Thoracic aorta (tissue), 2 donors: ENCODE data around the gene NEK10. TPM values are rescaled to one million over a fixed set of nuclear protein-coding genes. Genes with fewer than 3 reads are reported as not detected.

Source experiments
- ATAC-seq: fragments of 150-250 bp; one replicate; pipeline ENCODE4 v1.8.0; 2017; ENCODE audit warnings: low read depth; ENCODE audit not compliant: insufficient number of reproducible peaks, low FRiP score
- DNase-seq: peaks from one replicate; pipeline ENCODE4 v3.0.0-alpha.2; 2020; ENCODE audit warnings: low spot score
- H3K27ac ChIP-seq, 2 donors: fragments of 200-600 bp; sonication (generic); 1 replicate in 1 of 2; 2 replicates in 1 of 2; pipeline ENCODE4 v1.5.1; 2016; ENCODE audit warnings: mild to moderate bottlenecking in 2 of 2, moderate library complexity in 2 of 2
- H3K27me3 ChIP-seq: fragments of 200-600 bp; sonication (generic); replicated peaks from 2 replicates; pipeline ENCODE4 v1.6.0; 2016; ENCODE audit warnings: mild to moderate bottlenecking; ENCODE audit not compliant: insufficient read depth
- H3K36me3 ChIP-seq: fragments of 200-600 bp; sonication (generic); one replicate; pipeline ENCODE4 v1.5.1; 2016
- H3K4me1 ChIP-seq, 2 donors: fragments of 200-600 bp; sonication (generic); 1 replicate in 1 of 2; 2 replicates in 1 of 2; pipeline versions ENCODE4 v1.5.1 to v1.6.0; 2016; ENCODE audit warnings: low read depth in 2 of 2, mild to moderate bottlenecking in 1 of 2; ENCODE audit not compliant: control insufficient read depth in 1 of 2
- H3K4me3 ChIP-seq: fragments of 200-600 bp; sonication (generic); 2 replicates; pipeline ENCODE4 v1.5.1; 2016; ENCODE audit warnings: mild to moderate bottlenecking
- H3K9me3 ChIP-seq: fragments of 200-600 bp; sonication (generic); 2 replicates; pipeline ENCODE4 v1.5.1; 2016
- total RNA-seq, 2 donors: library from RNA; depleted of rRNA; stranded (reverse); fragments of >200 nt; gene quantifications; one replicate each; pipeline versions ENCODE4 v1.1.0 to v1.2.3, GENCODE V29; 2016
- TF ChIP-seq, protein P1 (sequence below): fragments of 200-600 bp; sonication (generic); IDR thresholded peaks from one replicate; pipeline ENCODE4 v1.5.1; 2019; ENCODE audit warnings: antibody characterized with exemption

Gene NEK10
- total RNA-seq, 2 donors from 2014 or later: 0.68 to 21.4 TPM

DNA sequence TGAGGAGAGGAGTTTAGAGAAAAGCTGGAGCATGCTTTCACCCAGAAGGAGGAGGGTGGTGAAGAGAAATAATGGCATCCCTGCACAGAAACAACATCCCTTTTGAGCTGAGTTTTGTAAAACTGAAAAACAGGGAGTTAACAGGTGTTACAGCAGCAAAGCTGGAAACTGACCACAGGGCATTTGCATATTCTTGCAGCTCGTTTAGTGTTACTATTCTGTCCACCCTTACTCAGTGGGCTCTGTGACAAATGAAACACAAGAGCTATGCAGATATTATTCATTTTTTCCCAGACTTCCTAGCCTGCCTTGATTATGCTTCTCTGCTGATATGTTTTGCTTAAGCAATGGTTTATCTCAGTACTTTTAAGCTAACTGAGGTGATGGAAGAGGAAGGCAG is 272.0 kb downstream of the NEK10 start:
- H3K27ac ChIP-seq: no peak overlapping the region
- H3K4me1 ChIP-seq: peaks cover 11 to 22% of the 10 kb centered on the region in 2 donors
- TF ChIP-seq, protein P1, sequence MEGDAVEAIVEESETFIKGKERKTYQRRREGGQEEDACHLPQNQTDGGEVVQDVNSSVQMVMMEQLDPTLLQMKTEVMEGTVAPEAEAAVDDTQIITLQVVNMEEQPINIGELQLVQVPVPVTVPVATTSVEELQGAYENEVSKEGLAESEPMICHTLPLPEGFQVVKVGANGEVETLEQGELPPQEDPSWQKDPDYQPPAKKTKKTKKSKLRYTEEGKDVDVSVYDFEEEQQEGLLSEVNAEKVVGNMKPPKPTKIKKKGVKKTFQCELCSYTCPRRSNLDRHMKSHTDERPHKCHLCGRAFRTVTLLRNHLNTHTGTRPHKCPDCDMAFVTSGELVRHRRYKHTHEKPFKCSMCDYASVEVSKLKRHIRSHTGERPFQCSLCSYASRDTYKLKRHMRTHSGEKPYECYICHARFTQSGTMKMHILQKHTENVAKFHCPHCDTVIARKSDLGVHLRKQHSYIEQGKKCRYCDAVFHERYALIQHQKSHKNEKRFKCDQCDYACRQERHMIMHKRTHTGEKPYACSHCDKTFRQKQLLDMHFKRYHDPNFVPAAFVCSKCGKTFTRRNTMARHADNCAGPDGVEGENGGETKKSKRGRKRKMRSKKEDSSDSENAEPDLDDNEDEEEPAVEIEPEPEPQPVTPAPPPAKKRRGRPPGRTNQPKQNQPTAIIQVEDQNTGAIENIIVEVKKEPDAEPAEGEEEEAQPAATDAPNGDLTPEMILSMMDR: no peak
- H3K27me3 ChIP-seq: no peaks in the 10 kb centered on the region
- H3K36me3 ChIP-seq: no peaks in the 10 kb centered on the region
- no peak for DNase-seq
- no peak overlapping the region for H3K4me3 ChIP-seq
- no peaks in the 10 kb centered on the region for H3K9me3 ChIP-seq
- ATAC-seq: no peak

DNA sequence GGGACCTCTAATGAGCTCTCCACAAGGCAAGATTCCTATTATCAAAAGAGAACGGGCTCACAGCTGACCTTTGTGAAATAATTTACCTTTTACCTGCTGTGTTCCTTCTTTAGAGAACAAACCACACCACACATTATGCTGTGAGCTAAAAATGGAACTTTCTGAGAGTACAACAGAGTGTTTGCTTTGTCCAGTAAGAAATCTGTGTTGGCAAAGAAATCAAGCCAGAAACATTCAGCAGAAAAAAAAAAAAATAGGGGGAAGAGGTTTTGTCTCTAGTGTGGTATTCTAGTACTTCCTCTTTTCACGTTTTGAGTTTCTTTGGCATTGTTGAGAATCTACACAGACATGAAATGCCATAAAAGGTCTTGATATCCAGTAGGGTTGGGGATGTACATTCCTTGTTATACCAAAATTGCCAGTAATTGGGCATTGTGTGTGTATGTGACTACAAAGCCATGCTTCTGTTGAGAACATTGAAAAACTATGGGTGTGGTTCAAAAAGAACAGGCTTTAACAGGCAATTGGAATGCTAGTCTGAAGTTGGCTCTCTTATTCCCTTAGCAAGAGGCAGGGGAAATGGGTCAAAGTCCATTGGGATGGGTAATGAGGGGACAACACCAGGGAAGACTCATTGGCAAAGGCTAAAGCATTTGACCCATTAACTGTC is 273.5 kb downstream of the NEK10 start:
- Histone ChIP-seq H3K27me3 (no peaks in the 10 kb centered on the region), H3K9me3 (no peaks in the 10 kb centered on the region), H3K4me3 (no peak overlapping the region), H3K27ac (no peak overlapping the region), H3K36me3 (no peaks in the 10 kb centered on the region), H3K4me1 (peaks cover 11 to 23% of the 10 kb centered on the region in 2 donors)
- ATAC-seq (no peak), DNase-seq (no peak)
- TF ChIP-seq, protein P1: no peak

DNA sequence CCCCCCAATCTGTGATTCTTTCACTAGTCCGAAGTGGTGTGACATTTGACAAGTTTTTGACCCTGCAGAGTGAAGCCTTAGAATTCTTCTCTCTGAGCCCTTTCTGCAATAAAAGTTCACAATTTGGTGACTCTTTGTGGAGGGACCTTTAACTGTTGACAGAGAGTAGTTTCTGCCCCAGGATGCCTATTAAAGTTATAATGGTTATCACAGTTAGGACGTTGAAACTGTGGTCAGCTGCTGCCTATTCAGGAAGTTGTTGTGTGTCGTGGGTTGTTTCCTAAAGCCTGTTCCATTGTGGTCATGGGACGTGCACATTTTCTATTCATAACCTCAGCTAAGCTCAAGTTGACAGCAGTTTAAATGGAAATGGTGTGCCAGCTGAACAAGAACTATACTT is 274.5 kb downstream of the NEK10 start:
- Histone ChIP-seq H3K27me3 (no peaks in the 10 kb centered on the region), H3K4me3 (no peak overlapping the region), H3K4me1 (peaks cover 18 to 33% of the 10 kb centered on the region in 2 donors), H3K9me3 (no peaks in the 10 kb centered on the region), H3K36me3 (no peaks in the 10 kb centered on the region), H3K27ac (no peak overlapping the region)
- DNase-seq: no peak
- TF ChIP-seq, protein P1: no peak
- no peak for ATAC-seq

DNA sequence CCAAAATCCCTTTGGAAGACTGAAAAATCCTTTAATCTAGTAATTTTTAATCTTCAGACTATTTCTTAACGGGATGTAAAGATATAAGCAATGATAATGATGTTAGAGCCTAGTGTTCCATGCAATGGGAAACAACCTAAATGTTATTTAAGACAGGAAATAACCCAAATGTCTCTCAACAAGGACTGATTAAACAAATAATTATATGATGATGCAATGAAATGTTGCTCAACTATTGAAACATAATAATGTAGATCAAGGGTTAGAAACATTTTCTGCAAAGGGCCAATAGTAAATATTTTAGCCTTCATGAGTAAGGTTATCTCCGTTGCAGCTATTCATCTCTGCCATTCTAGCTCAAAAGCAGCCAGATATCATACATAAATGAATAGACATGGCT is 275.4 kb downstream of the NEK10 start:
- TF ChIP-seq, protein P1: no peak
- Histone ChIP-seq H3K27me3 (no peaks in the 10 kb centered on the region), H3K4me1 (peaks cover 23 to 43% of the 10 kb centered on the region in 2 donors), H3K27ac (no peak overlapping the region), H3K9me3 (no peaks in the 10 kb centered on the region), H3K4me3 (no peak overlapping the region), H3K36me3 (no peaks in the 10 kb centered on the region)
- ATAC-seq: no peak
- no peak for DNase-seq

- peak overlapping the region in 1 of 2 donors; percentile 3 for H3K27ac ChIP-seq
These were observed 278.7 kb downstream of the NEK10 start for GRCh38 chr3:27090275-27091041.

More at GRCh38 chr3:27090275-27091041, 278.7 kb downstream of the NEK10 start:
- DNase-seq (no peak), ATAC-seq (no peak)
- Histone ChIP-seq H3K27me3 (no peaks in the 10 kb centered on the region), H3K9me3 (no peaks in the 10 kb centered on the region), H3K4me1 (peaks cover 35 to 58% of the 10 kb centered on the region in 2 donors), H3K36me3 (no peaks in the 10 kb centered on the region), H3K4me3 (no peak overlapping the region)
- TF ChIP-seq, protein P1: no peak
